Fibroblast of lung (primary cell): ENCODE data around the gene EZR.

Source experiments
- CTCF ChIP-seq, 2 donors: IDR thresholded peaks in 1 of 2; conservative IDR thresholded peaks in 1 of 2; 1 replicate in 1 of 2; 2 replicates in 1 of 2; pipeline ENCODE4 v1.5.1; 2011 to 2012; ENCODE audit warnings: low read length in 2 of 2, control low read depth in 1 of 2, inconsistent platforms in 1 of 2, low read depth in 1 of 2, mild to moderate bottlenecking in 1 of 2
- EZH2 ChIP-seq: IDR thresholded peaks from 2 replicates; pipeline ENCODE4 v1.5.1; 2012; ENCODE audit warnings: low read length, control low read depth, mild to moderate bottlenecking; ENCODE audit errors: missing control alignments

GRCh38 chr6:158841358-158841757, 22.2 kb upstream of the EZR start:
- TF ChIP-seq CTCF (conservative IDR thresholded peaks at IDR 0.05 in 1 of 2, IDR thresholded peaks at IDR 0.05 in 1 of 2; ENCODE audit: low read depth in 1 of 2, low read length in 2 of 2) (no peak), EZH2 (no peak)
